H9 (cell line): ENCODE measurements around the gene FAM174C. TPM values are rescaled to one million over a fixed set of nuclear protein-coding genes. Genes with fewer than 3 reads are reported as not detected.

Experiments used
- DNase-seq: peaks from one replicate; pipeline ENCODE4 v3.0.0-alpha.2; 2017
- H2AFZ ChIP-seq: one replicate; pipeline ENCODE4 v1.6.1; 2013; ENCODE audit warnings: mild to moderate bottlenecking, low read length, control low read depth, moderate library complexity
- H2AK5ac ChIP-seq: 2 replicates; pipeline ENCODE4 v1.6.1; 2013; ENCODE audit warnings: low read length, control low read depth, mixed read lengths; ENCODE audit not compliant: insufficient read length
- H2BK120ac ChIP-seq: one replicate; pipeline ENCODE4 v1.6.1; 2013; ENCODE audit warnings: low read depth, mild to moderate bottlenecking, low read length, control low read depth, inconsistent platforms; ENCODE audit not compliant: poor library complexity, severe bottlenecking
- H2BK12ac ChIP-seq: 2 replicates; pipeline ENCODE4 v1.6.1; 2013; ENCODE audit warnings: low read length, control low read depth, mixed read lengths, low read depth; ENCODE audit not compliant: insufficient read length
- H2BK15ac ChIP-seq: 2 replicates; pipeline ENCODE4 v1.6.1; 2013; ENCODE audit warnings: low read depth, low read length, control low read depth
- H2BK20ac ChIP-seq: one replicate; pipeline ENCODE4 v1.6.1; 2013; ENCODE audit warnings: low read depth, mild to moderate bottlenecking, low read length, control low read depth, inconsistent platforms; ENCODE audit not compliant: poor library complexity, severe bottlenecking
- H2BK5ac ChIP-seq: 2 replicates; pipeline ENCODE4 v1.6.1; 2013; ENCODE audit warnings: low read length, control low read depth, mixed read lengths; ENCODE audit not compliant: insufficient read length
- H3K14ac ChIP-seq: 2 replicates; pipeline ENCODE4 v1.6.1; 2013; ENCODE audit warnings: low read length, control low read depth; ENCODE audit not compliant: insufficient read depth
- H3K18ac ChIP-seq: 2 replicates; pipeline ENCODE4 v1.6.1; 2013; ENCODE audit warnings: low read depth, mild to moderate bottlenecking, mixed read lengths, low read length, control low read depth; ENCODE audit not compliant: insufficient read length
- H3K23ac ChIP-seq: 2 replicates; pipeline ENCODE4 v1.6.1; 2013; ENCODE audit warnings: low read length, control low read depth, mixed read lengths, low read depth; ENCODE audit not compliant: insufficient read length
- H3K23me2 ChIP-seq: 2 replicates; pipeline ENCODE4 v1.6.1; 2013; ENCODE audit warnings: low read depth, mild to moderate bottlenecking, mixed read lengths, low read length, control low read depth; ENCODE audit not compliant: insufficient read length, poor library complexity, severe bottlenecking
- H3K27ac ChIP-seq: 2 replicates; pipeline ENCODE4 v1.5.1; 2013; ENCODE audit warnings: low read length, control low read depth, mixed read lengths, low read depth; ENCODE audit not compliant: insufficient read length
- H3K27me3 ChIP-seq: 2 replicates; pipeline ENCODE4 v1.6.1; 2013; ENCODE audit warnings: low read length, control low read depth, inconsistent platforms; ENCODE audit not compliant: insufficient read depth
- H3K4ac ChIP-seq: 2 replicates; pipeline ENCODE4 v1.6.1; 2013; ENCODE audit warnings: low read depth, mild to moderate bottlenecking, control low read depth, inconsistent platforms, low read length, moderate library complexity
- H3K4me1 ChIP-seq: 2 replicates; pipeline ENCODE4 v1.6.1; 2013; ENCODE audit warnings: low read length, control low read depth, inconsistent platforms; ENCODE audit not compliant: insufficient read depth
- H3K4me2 ChIP-seq: 2 replicates; pipeline ENCODE4 v1.6.1; 2013; ENCODE audit warnings: low read length, control low read depth, mixed read lengths; ENCODE audit not compliant: insufficient read length, insufficient read depth
- H3K56ac ChIP-seq: 2 replicates; pipeline ENCODE4 v1.6.1; 2013; ENCODE audit warnings: low read depth, mild to moderate bottlenecking, mixed read lengths, low read length, control low read depth; ENCODE audit not compliant: insufficient read length
- H3K79me1 ChIP-seq: 2 replicates; pipeline ENCODE4 v1.6.1; 2013; ENCODE audit warnings: low read depth, mild to moderate bottlenecking, moderate library complexity, low read length, control low read depth, inconsistent platforms; ENCODE audit not compliant: insufficient read depth, poor library complexity, severe bottlenecking
- H3K79me2 ChIP-seq: 2 replicates; pipeline ENCODE4 v1.6.1; 2013; ENCODE audit warnings: low read length, control low read depth, inconsistent platforms; ENCODE audit not compliant: insufficient read depth
- H3K9ac ChIP-seq: 2 replicates; pipeline ENCODE4 v1.6.1; 2013; ENCODE audit warnings: low read length, control low read depth, mixed read lengths; ENCODE audit not compliant: insufficient read length; ENCODE audit errors: extremely low read depth
- H3K9me3 ChIP-seq: one replicate; pipeline ENCODE4 v1.6.1; 2013; ENCODE audit warnings: low read depth, low read length, inconsistent platforms; ENCODE audit not compliant: control insufficient read depth
- H3T11ph ChIP-seq: one replicate; pipeline ENCODE4 v1.6.1; 2013; ENCODE audit warnings: mild to moderate bottlenecking, low read length, control low read depth, inconsistent platforms
- H4K20me1 ChIP-seq: one replicate; pipeline ENCODE4 v1.6.1; 2013; ENCODE audit not compliant: control insufficient read depth, insufficient read length, insufficient read depth
- H4K5ac ChIP-seq: 2 replicates; pipeline ENCODE4 v1.6.1; 2013; ENCODE audit warnings: low read depth, mild to moderate bottlenecking, mixed read lengths, low read length, control low read depth; ENCODE audit not compliant: insufficient read length
- H4K8ac ChIP-seq: replicated peaks from 2 replicates; pipeline ENCODE4 v1.6.1; 2013; ENCODE audit warnings: low read length, control low read depth, mixed read lengths, low read depth; ENCODE audit not compliant: insufficient read length
- H4K91ac ChIP-seq: 2 replicates; pipeline ENCODE4 v1.6.1; 2013; ENCODE audit warnings: low read depth, mild to moderate bottlenecking, moderate library complexity, mixed read lengths, low read length, control low read depth; ENCODE audit not compliant: insufficient read length
- H3K27ac Mint-ChIP-seq, 3 experiments: 2 replicates in 2 of 3; 3 replicates in 1 of 3; pipeline ENCODE4 v1.8.0; 2020 to 2021; ENCODE audit warnings: mixed read lengths in 3 of 3, mild to moderate bottlenecking in 1 of 3, moderate library complexity in 1 of 3
- H3K27me3 Mint-ChIP-seq: 2 replicates; pipeline ENCODE4 v1.8.0; 2021; ENCODE audit warnings: low read depth, mild to moderate bottlenecking, moderate library complexity, mixed read lengths
- H3K36me3 Mint-ChIP-seq, 3 experiments: 2 replicates in 2 of 3; 3 replicates in 1 of 3; pipeline ENCODE4 v1.8.0; 2020 to 2021; ENCODE audit warnings: low read depth in 3 of 3, mixed read lengths in 3 of 3; ENCODE audit not compliant: insufficient read depth in 1 of 3
- H3K4me1 Mint-ChIP-seq, 2 experiments: 2 replicates each; pipeline ENCODE4 v1.8.0; 2020; ENCODE audit warnings: mixed read lengths in 2 of 2
- H3K4me3 Mint-ChIP-seq, 2 experiments: 2 replicates in 1 of 2; 3 replicates in 1 of 2; pipeline ENCODE4 v1.8.0; 2020 to 2021; ENCODE audit warnings: mild to moderate bottlenecking in 2 of 2, mixed read lengths in 2 of 2, moderate library complexity in 1 of 2
- H3K9me3 Mint-ChIP-seq, 2 experiments: 2 replicates in 1 of 2; 3 replicates in 1 of 2; pipeline ENCODE4 v1.8.0; 2020; ENCODE audit warnings: mild to moderate bottlenecking in 2 of 2, mixed read lengths in 2 of 2, moderate library complexity in 1 of 2
- CTCF ChIP-seq: fragments of 200-600 bp; sonication (generic); conservative IDR thresholded peaks from 3 replicates; pipeline ENCODE4 v1.8.0; 2021; ENCODE audit warnings: antibody characterized with exemption, mild to moderate bottlenecking
- WGBS: extraction: QIAGEN DNeasy Blood & Tissue Kit; methylation state at CpG from one replicate; pipeline ENCODE4 v1.1.7; 2013; ENCODE audit warnings: missing lambda C conversion rate, low lambda C conversion rate, mixed read lengths; ENCODE audit not compliant: insufficient read length; ENCODE audit errors: extremely low coverage; 5-methylcytosine and 5-hydroxymethylcytosine counted together
- total RNA-seq: library from RNA; stranded (reverse); gene quantifications from 2 replicates; pipeline ENCODE4 v1.2.1, GENCODE V29; 2021

The FAM174C gene
- total RNA-seq, 1 experiment from 2014 or later: 63.0 TPM

GRCh38 chr19:1234955-1235380 lies 40.4 kb upstream of the FAM174C start:
- H3K23ac ChIP-seq: no peak overlapping the region
- Mint-ChIP-seq H3K36me3 (peaks cover 0 to 30% (median 19%) of the 10 kb centered on the region in 3 experiments; a peak in 5 of 7 replicates), H3K9me3 (no peaks in the 10 kb centered on the region), H3K4me3 (no peak overlapping the region; a peak in 1 of 5 replicates), H3K4me1 (peaks cover 10 to 14% of the 10 kb centered on the region in 2 experiments), H3K27me3 (peaks cover 1% of the 10 kb centered on the region; the same call in 1 of the 2 replicates), H3K27ac (no peak overlapping the region)
- H3K18ac ChIP-seq: no peak overlapping the region
- no peak overlapping the region for H3K14ac ChIP-seq
- H2BK12ac ChIP-seq: no peak overlapping the region
- H4K5ac ChIP-seq: no peak overlapping the region
- H3K9ac ChIP-seq: no peak overlapping the region
- no peaks in the 10 kb centered on the region for H4K20me1 ChIP-seq
- no peak overlapping the region for H2BK5ac ChIP-seq
- no peaks in the 10 kb centered on the region for H3K79me1 ChIP-seq
- H3K4me2 ChIP-seq: no peak overlapping the region
- H3K9me3 ChIP-seq: no peaks in the 10 kb centered on the region
- H2BK15ac ChIP-seq: no peak overlapping the region
- no peaks in the 10 kb centered on the region for H3K79me2 ChIP-seq
- no peak overlapping the region for H3T11ph ChIP-seq
- peaks cover 10% of the 10 kb centered on the region for H3K23me2 ChIP-seq
- no peak for TF ChIP-seq CTCF
- H2AFZ ChIP-seq: no peak overlapping the region
- no CpG with 5 or more reads among the region's 43 CpGs for WGBS
- H2AK5ac ChIP-seq: no peak overlapping the region
- DNase-seq: no peak
- H3K4me1 ChIP-seq: no peaks in the 10 kb centered on the region
- no peak overlapping the region for H4K91ac ChIP-seq
- H3K4ac ChIP-seq: no peak overlapping the region
- H3K27me3 ChIP-seq: no peaks in the 10 kb centered on the region
- no peak overlapping the region for H3K56ac ChIP-seq
- H3K27ac ChIP-seq: no peak overlapping the region
- H2BK20ac ChIP-seq: no peak overlapping the region
- no peak overlapping the region for H4K8ac ChIP-seq
- H2BK120ac ChIP-seq: no peak overlapping the region
